ENCODE results near the gene ZSWIM6. TPM values are rescaled to one million over a fixed set of nuclear protein-coding genes. Genes with fewer than 3 reads are reported as not detected.

Gene ZSWIM6
- polyA plus RNA-seq, 1 of the 3 experiments (the other 2 are of a cell fraction), result 7.4 TPM

DNA sequence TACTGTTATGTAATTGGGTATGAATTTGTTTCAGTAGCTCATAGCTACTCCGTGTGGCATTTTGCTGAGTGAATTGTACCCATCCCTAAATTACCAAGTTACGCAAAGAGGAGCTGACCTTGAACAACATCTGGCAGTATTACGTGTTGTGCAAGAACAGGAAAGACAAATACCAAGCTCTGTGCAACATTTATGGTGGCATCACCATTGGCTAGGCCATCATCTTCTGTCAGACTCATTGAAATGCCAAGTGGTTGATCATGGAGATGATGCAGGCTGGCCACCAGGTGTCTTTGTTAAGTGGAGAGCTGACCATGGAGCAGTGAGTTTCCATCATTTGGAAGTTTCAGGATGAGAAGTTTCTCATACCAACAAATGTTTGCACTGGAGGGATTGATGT lies 15.0 kb downstream of the ZSWIM6 start:
- POLR2A ChIA-PET, result no interaction called here
- H4K20me1 ChIP-seq (ENCODE audit: insufficient read depth), result peaks cover 87% of the 10 kb centered on the region
- TF ChIP-seq MEF2A (IDR thresholded peaks at IDR 0.05; ENCODE audit: borderline replicate concordance, low read depth), result no peak
- TF ChIP-seq RAD21 (IDR thresholded peaks at IDR 0.05; ENCODE audit: low read length), result no peak
- TF ChIP-seq, protein P1, sequence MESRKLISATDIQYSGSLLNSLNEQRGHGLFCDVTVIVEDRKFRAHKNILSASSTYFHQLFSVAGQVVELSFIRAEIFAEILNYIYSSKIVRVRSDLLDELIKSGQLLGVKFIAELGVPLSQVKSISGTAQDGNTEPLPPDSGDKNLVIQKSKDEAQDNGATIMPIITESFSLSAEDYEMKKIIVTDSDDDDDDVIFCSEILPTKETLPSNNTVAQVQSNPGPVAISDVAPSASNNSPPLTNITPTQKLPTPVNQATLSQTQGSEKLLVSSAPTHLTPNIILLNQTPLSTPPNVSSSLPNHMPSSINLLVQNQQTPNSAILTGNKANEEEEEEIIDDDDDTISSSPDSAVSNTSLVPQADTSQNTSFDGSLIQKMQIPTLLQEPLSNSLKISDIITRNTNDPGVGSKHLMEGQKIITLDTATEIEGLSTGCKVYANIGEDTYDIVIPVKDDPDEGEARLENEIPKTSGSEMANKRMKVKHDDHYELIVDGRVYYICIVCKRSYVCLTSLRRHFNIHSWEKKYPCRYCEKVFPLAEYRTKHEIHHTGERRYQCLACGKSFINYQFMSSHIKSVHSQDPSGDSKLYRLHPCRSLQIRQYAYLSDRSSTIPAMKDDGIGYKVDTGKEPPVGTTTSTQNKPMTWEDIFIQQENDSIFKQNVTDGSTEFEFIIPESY (IDR thresholded peaks at IDR 0.05; ENCODE audit: borderline replicate concordance, low read depth), result no peak

DNA sequence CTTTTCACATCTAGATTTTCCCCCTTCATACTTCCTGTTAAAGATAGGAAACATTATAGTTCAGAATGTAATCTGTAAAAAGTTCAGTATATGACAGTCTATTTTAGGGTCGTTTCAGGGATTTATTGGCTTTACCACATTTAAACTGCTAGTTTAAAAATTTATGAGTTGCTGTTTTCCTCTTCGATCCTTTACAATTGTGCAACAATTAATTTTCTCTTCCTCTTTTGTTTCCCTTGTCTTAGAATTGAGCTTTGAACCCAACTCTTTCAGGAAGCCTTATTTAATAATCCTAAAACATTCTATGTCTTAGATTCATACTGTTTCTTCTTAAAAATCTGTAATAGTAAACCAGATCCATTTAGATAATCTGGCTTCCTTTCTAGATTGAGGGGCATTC lies 16.4 kb downstream of the ZSWIM6 start:
- Histone ChIP-seq H3K4me1 (ENCODE audit: control insufficient read depth in 1 of 2, insufficient read depth in 2 of 2, low read depth in 1 of 2, low read length in 1 of 2) (peaks cover 5 to 7% of the 10 kb centered on the region in 2 experiments; a peak in 3 of 4 replicates), H4K20me1 (ENCODE audit: insufficient read depth) (peaks cover 87% of the 10 kb centered on the region), H3K27me3 (ENCODE audit: insufficient read depth) (no peaks in the 10 kb centered on the region), H3K9me3 (no peaks in the 10 kb centered on the region), H3K4me2 (no peak overlapping the region), H3K9me2 (no peaks in the 10 kb centered on the region), H3K79me2 (ENCODE audit: insufficient read depth) (peaks cover 99% of the 10 kb centered on the region), H2AFZ (ENCODE audit: low read depth) (no peak overlapping the region), H3K36me3 (replicated peaks in 1 of 2; ENCODE audit: control insufficient read depth in 1 of 2, insufficient read depth in 2 of 2, low read length in 1 of 2) (no peaks in the 10 kb centered on the region), H3K4me3 (ENCODE audit: low read depth in 2 of 2, low read length in 1 of 2) (no peak overlapping the region), H3K9ac (no peak overlapping the region), H3K27ac (ENCODE audit: low read depth in 2 of 2, low read length in 1 of 2) (no peak overlapping the region), H3F3A (replicated peaks; ENCODE audit: insufficient read depth) (no peaks in the 10 kb centered on the region)
- no peak for TF ChIP-seq FOXM1 (IDR thresholded peaks at IDR 0.05; ENCODE audit: low read depth)
- TF ChIP-seq, protein P2, sequence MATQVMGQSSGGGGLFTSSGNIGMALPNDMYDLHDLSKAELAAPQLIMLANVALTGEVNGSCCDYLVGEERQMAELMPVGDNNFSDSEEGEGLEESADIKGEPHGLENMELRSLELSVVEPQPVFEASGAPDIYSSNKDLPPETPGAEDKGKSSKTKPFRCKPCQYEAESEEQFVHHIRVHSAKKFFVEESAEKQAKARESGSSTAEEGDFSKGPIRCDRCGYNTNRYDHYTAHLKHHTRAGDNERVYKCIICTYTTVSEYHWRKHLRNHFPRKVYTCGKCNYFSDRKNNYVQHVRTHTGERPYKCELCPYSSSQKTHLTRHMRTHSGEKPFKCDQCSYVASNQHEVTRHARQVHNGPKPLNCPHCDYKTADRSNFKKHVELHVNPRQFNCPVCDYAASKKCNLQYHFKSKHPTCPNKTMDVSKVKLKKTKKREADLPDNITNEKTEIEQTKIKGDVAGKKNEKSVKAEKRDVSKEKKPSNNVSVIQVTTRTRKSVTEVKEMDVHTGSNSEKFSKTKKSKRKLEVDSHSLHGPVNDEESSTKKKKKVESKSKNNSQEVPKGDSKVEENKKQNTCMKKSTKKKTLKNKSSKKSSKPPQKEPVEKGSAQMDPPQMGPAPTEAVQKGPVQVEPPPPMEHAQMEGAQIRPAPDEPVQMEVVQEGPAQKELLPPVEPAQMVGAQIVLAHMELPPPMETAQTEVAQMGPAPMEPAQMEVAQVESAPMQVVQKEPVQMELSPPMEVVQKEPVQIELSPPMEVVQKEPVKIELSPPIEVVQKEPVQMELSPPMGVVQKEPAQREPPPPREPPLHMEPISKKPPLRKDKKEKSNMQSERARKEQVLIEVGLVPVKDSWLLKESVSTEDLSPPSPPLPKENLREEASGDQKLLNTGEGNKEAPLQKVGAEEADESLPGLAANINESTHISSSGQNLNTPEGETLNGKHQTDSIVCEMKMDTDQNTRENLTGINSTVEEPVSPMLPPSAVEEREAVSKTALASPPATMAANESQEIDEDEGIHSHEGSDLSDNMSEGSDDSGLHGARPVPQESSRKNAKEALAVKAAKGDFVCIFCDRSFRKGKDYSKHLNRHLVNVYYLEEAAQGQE (IDR thresholded peaks at IDR 0.05; ENCODE audit: low read depth, low read length), result no peak
- TF ChIP-seq, protein P3, sequence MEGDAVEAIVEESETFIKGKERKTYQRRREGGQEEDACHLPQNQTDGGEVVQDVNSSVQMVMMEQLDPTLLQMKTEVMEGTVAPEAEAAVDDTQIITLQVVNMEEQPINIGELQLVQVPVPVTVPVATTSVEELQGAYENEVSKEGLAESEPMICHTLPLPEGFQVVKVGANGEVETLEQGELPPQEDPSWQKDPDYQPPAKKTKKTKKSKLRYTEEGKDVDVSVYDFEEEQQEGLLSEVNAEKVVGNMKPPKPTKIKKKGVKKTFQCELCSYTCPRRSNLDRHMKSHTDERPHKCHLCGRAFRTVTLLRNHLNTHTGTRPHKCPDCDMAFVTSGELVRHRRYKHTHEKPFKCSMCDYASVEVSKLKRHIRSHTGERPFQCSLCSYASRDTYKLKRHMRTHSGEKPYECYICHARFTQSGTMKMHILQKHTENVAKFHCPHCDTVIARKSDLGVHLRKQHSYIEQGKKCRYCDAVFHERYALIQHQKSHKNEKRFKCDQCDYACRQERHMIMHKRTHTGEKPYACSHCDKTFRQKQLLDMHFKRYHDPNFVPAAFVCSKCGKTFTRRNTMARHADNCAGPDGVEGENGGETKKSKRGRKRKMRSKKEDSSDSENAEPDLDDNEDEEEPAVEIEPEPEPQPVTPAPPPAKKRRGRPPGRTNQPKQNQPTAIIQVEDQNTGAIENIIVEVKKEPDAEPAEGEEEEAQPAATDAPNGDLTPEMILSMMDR (IDR thresholded peaks at IDR 0.05), result no peak
- TF ChIP-seq, protein P4, sequence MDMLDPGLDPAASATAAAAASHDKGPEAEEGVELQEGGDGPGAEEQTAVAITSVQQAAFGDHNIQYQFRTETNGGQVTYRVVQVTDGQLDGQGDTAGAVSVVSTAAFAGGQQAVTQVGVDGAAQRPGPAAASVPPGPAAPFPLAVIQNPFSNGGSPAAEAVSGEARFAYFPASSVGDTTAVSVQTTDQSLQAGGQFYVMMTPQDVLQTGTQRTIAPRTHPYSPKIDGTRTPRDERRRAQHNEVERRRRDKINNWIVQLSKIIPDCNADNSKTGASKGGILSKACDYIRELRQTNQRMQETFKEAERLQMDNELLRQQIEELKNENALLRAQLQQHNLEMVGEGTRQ (IDR thresholded peaks at IDR 0.05; ENCODE audit: borderline replicate concordance, low read depth, low read length), result no peak
- TF ChIP-seq POLR2AphosphoS5 (IDR thresholded peaks at IDR 0.05; ENCODE audit: low read depth, low read length), result no peak
- no peak for TF ChIP-seq FOSL2 (IDR thresholded peaks at IDR 0.05; ENCODE audit: borderline replicate concordance, low read depth)
- no peak for TF ChIP-seq TCF12 (IDR thresholded peaks at IDR 0.05)
- no peak for TF ChIP-seq RAD21 (IDR thresholded peaks at IDR 0.05; ENCODE audit: low read length)
- no peak for TF ChIP-seq EZH2phosphoT487 (IDR thresholded peaks at IDR 0.05; ENCODE audit: borderline replicate concordance, low read depth)
- TF ChIP-seq SIN3A (IDR thresholded peaks at IDR 0.05; ENCODE audit: borderline replicate concordance, low read depth, low read length), result no peak
- no peak for TF ChIP-seq YY1 (IDR thresholded peaks at IDR 0.05; ENCODE audit: low read depth)
- TF ChIP-seq CHD2 (IDR thresholded peaks at IDR 0.05; ENCODE audit: low read length, partially characterized antibody), result no peak
- no peak for TF ChIP-seq RCOR1 (IDR thresholded peaks at IDR 0.05; ENCODE audit: low read length)
- TF ChIP-seq EP300 (IDR thresholded peaks at IDR 0.05; ENCODE audit: borderline replicate concordance in 1 of 2, low read depth in 1 of 2, low read length in 1 of 2), result no peak
- ChIA-PET CTCF (interaction anchor here (0.8 to 1.5 kb wide), 3 partner anchors 9 to 15 kb away, joined by 3 to 4 read pairs (median 4); no protein-coding TSS in a partner anchor), POLR2A (no interaction called here)
- DNase-seq, result no peak
- 88% methylated on average over 2 of the region's 2 CpGs for WGBS (ENCODE audit: low lambda C conversion rate)

More for the DNA sequence above, 15.0 kb downstream of the ZSWIM6 start:
- Histone ChIP-seq H3K9me3 (no peaks in the 10 kb centered on the region), H3K79me2 (ENCODE audit: insufficient read depth) (peaks cover 99% of the 10 kb centered on the region), H3K4me3 (ENCODE audit: low read depth in 2 of 2, low read length in 1 of 2) (no peak overlapping the region), H2AFZ (ENCODE audit: low read depth) (no peak overlapping the region), H3K4me2 (no peak overlapping the region), H3K27me3 (ENCODE audit: insufficient read depth) (no peaks in the 10 kb centered on the region), H3K9ac (no peak overlapping the region), H3K4me1 (ENCODE audit: control insufficient read depth in 1 of 2, insufficient read depth in 2 of 2, low read depth in 1 of 2, low read length in 1 of 2) (peaks cover 5 to 8% of the 10 kb centered on the region in 2 experiments; a peak in 3 of 4 replicates), H3F3A (replicated peaks; ENCODE audit: insufficient read depth) (no peaks in the 10 kb centered on the region), H3K27ac (ENCODE audit: low read depth in 2 of 2, low read length in 1 of 2) (no peak overlapping the region), H3K36me3 (replicated peaks in 1 of 2; ENCODE audit: control insufficient read depth in 1 of 2, insufficient read depth in 2 of 2, low read length in 1 of 2) (no peaks in the 10 kb centered on the region), H3K9me2 (no peaks in the 10 kb centered on the region)
- CTCF ChIA-PET, result interaction anchor here (0.5 to 1.5 kb wide), 3 partner anchors 10 to 356 kb away, joined by 3 to 4 read pairs (median 3); no protein-coding TSS in a partner anchor
- no peak for DNase-seq
- 90% methylated on average over 3 of the region's 3 CpGs for WGBS (ENCODE audit: low lambda C conversion rate)

Measured in SK-N-SH (cell line).